GM12872 (cell line): ENCODE measurements around the gene DGKQ.

Experiments used
- CTCF ChIP-seq: IDR thresholded peaks from 3 replicates; pipeline ENCODE4 v1.5.1; 2011; ENCODE audit warnings: low read depth, mild to moderate bottlenecking, low read length, moderate library complexity; ENCODE audit not compliant: insufficient read depth

The DGKQ gene

GRCh38 chr4:966266-967112 lies 6.9 kb downstream of the DGKQ start:
- no peak for TF ChIP-seq CTCF

- TF ChIP-seq CTCF: no peak
These were observed 7.6 kb downstream of the DGKQ start for GRCh38 chr4:965766-966134.

- TF ChIP-seq CTCF: no peak
These were observed 8.2 kb downstream of the DGKQ start for GRCh38 chr4:965048-965765.

GRCh38 chr4:964346-965025 lies 8.9 kb downstream of the DGKQ start:
- no peak for TF ChIP-seq CTCF

DNA sequence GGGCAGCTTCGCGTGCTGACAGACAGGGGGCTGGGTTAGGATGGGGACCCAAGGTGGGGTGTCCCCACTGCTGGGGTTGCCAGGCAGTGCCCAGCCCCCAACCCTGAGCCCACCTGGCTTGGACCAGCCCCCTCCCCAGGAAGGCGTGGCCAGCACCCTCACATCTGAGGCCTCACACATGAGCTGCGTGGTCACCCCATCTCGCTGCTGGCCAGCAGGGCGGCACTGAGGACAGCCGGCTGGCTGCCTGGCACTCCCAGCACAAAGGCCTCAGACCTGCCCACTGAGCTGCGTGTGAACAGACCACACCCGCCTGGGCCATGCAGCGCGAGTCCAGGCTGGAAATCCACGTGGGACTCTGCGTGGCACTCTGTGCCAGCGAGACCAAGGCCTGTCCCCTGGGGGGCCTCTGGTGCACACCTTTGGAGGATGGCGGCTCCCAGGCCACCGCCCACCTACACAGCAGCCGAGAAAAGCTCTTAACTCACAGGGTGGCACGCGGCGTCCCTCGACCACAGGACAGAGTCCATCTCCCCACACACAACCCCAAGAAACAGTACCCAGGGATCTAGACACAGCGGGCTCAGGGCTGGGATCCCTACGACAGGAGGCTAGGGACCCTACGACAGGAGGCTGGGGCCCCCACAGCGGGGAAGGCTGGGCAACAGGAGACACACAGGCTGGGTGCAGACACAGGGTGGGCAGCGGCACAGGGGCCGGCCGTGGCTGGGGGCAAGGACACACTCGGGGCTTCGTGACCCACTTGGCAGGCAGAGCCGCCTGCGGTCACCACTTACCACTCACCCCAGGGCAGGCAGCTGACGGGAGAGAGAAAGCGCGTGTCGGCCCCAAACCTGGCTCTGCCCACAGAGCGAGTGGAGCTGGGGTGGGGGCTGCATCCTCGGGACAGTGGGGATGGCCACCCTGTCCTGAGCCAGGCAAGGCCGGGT lies 9.8 kb downstream of the DGKQ start:
- no peak for TF ChIP-seq CTCF

GRCh38 chr4:962231-963208 lies 10.8 kb downstream of the DGKQ start:
- TF ChIP-seq CTCF: no peak
